Peyer's patch (tissue), 4 donors: ENCODE data around the gene SBK3. TPM values are rescaled to one million over a fixed set of nuclear protein-coding genes. Genes with fewer than 3 reads are reported as not detected.
A peak's percentile ranks its signal among the peaks of the same experiment; 100 is the strongest.

ENCODE experiments used
- DNase-seq, 3 donors: peaks; one replicate each; pipeline ENCODE4 v3.0.0-alpha.2; 2017 to 2019
- H3K27ac ChIP-seq, 4 donors: fragments of 200-600 bp; sonication (generic); one replicate each; pipeline ENCODE4 v1.5.1; 2016 to 2019
- H3K27me3 ChIP-seq, 2 donors: fragments of 200-600 bp; sonication (generic); one replicate each; pipeline ENCODE4 v1.5.1; 2019
- H3K36me3 ChIP-seq, 3 donors: fragments of 200-600 bp; sonication (generic); one replicate each; pipeline ENCODE4 v1.5.1; 2016 to 2019
- H3K4me1 ChIP-seq, 4 donors: fragments of 200-600 bp; sonication (generic); one replicate each; pipeline ENCODE4 v1.5.1; 2016 to 2019
- H3K4me3 ChIP-seq, 4 donors: fragments of 200-600 bp; sonication (generic); 1 replicate in 3 of 4; 2 replicates in 1 of 4; pipeline ENCODE4 v1.5.1; 2016 to 2019; ENCODE audit warnings: mild to moderate bottlenecking in 1 of 4
- H3K9me3 ChIP-seq, 4 donors: fragments of 200-600 bp; sonication (generic); one replicate each; pipeline ENCODE4 v1.5.1; 2016 to 2019; ENCODE audit warnings: mild to moderate bottlenecking in 1 of 4
- POLR2A ChIP-seq, 2 donors: fragments of 450-650 bp; IDR thresholded peaks; one replicate each; pipeline ENCODE4 v1.5.1; 2017; ENCODE audit warnings: antibody characterized with exemption in 2 of 2, mild to moderate bottlenecking in 2 of 2, moderate library complexity in 2 of 2
- total RNA-seq, 4 donors: library from RNA; depleted of rRNA; stranded (reverse); fragments of >200 nt; gene quantifications; one replicate each; pipeline ENCODE4 v1.1.0, GENCODE V29; 2016
- TF ChIP-seq, protein P1 (sequence below), 6 experiments: fragments of 450-650 bp in 4 of 6; fragments of 200-600 bp in 2 of 6; sonication (generic) in 1 of 6; IDR thresholded peaks; one replicate each; pipeline ENCODE4 v1.5.1; 2017 to 2019; ENCODE audit warnings: antibody characterized with exemption in 6 of 6, mild to moderate bottlenecking in 3 of 6, moderate library complexity in 1 of 6

Gene SBK3, protein sequence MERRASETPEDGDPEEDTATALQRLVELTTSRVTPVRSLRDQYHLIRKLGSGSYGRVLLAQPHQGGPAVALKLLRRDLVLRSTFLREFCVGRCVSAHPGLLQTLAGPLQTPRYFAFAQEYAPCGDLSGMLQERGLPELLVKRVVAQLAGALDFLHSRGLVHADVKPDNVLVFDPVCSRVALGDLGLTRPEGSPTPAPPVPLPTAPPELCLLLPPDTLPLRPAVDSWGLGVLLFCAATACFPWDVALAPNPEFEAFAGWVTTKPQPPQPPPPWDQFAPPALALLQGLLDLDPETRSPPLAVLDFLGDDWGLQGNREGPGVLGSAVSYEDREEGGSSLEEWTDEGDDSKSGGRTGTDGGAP
- 1 to 10 TPM in 1 of 4 donors, not detected in 3; 1.0 TPM for total RNA-seq

DNA sequence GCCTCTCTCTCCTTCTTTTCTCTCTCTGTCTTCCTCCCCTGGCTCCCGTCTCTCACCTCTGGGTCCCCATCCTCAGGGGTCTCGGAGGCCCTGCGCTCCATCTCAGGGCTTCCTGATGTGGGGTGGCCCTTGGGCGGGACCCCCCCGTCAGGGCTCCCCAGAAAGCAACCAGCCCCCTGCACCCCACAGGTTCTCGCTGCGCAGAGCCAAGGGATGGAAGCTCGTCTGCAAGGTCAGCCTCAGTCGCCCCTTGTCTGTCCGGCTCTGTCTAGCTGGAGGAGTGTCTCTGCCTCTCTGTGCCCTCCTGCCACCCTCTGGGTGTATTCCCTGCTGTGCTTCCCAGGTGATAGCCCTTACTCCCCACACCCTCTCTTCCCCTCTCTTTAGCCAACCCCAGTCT, at the start of gene SBK3:
TSS of gene SBK3 (minus strand) at position 101 of the 400 bp plus-strand sequence. CDS start at position 101, 0 bp downstream.
- Histone ChIP-seq H3K36me3 (no peaks in the 10 kb centered on the region), H3K4me3 (no peak within 1 kb of the TSS), H3K9me3 (no peaks in the 10 kb centered on the region), H3K4me1 (peaks cover 0 to 6% (median 0%) of the 10 kb centered on the region in 4 donors), H3K27ac (peak within 1 kb of the TSS in 2 of 4 donors; percentile 63 to 67), H3K27me3 (no peaks in the 10 kb centered on the region)
- no peak for TF ChIP-seq POLR2A (IDR thresholded peaks at IDR 0.05)
- TF ChIP-seq, protein P1, sequence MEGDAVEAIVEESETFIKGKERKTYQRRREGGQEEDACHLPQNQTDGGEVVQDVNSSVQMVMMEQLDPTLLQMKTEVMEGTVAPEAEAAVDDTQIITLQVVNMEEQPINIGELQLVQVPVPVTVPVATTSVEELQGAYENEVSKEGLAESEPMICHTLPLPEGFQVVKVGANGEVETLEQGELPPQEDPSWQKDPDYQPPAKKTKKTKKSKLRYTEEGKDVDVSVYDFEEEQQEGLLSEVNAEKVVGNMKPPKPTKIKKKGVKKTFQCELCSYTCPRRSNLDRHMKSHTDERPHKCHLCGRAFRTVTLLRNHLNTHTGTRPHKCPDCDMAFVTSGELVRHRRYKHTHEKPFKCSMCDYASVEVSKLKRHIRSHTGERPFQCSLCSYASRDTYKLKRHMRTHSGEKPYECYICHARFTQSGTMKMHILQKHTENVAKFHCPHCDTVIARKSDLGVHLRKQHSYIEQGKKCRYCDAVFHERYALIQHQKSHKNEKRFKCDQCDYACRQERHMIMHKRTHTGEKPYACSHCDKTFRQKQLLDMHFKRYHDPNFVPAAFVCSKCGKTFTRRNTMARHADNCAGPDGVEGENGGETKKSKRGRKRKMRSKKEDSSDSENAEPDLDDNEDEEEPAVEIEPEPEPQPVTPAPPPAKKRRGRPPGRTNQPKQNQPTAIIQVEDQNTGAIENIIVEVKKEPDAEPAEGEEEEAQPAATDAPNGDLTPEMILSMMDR (IDR thresholded peaks at IDR 0.05) = no peak
- DNase-seq = no peak

DNA sequence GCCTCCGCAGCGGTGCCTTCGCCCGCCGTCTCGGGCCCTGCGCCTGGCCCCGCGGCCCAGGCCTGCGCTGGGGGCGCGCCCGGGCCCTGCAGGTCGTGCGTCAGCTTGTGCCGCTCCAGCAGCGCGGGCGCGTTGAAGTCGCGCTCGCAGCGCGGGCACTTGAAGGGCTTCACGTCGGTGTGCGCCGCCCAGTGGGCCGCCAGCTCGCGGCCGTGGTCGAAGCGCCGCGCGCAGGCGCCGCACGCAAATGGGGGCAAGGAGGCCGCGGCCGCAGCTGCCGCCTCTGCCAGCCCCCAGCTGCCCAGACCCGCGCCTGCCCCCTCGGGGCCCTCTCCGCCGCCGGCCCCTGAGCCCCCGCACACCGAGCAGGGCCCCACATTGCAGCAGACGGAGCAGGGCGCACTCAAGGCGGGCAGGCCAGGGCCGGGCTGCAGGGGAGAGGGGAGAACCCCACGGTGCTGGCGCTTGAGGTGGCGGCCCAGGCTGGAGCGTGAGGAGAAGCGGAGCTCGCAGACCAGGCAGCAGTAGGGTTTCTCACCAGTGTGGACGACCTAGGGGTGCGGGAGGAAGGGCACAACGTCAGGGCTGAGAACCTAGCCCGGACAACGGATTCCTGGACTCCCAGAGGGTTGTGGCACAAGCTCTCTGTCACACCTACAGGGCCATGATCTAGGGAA, 47.9 kb upstream of the SBK3 start:
- TF ChIP-seq POLR2A (IDR thresholded peaks at IDR 0.05) = no peak
- TF ChIP-seq, protein P1 (IDR thresholded peaks at IDR 0.05) = no peak
- H3K9me3 ChIP-seq = no peaks in the 10 kb centered on the region
- H3K27ac ChIP-seq = no peak overlapping the region
- no peak for DNase-seq
- H3K27me3 ChIP-seq = no peaks in the 10 kb centered on the region
- peaks cover 0 to 39% (median 0%) of the 10 kb centered on the region in 3 donors for H3K36me3 ChIP-seq
- no peaks in the 10 kb centered on the region for H3K4me1 ChIP-seq
- no peak overlapping the region for H3K4me3 ChIP-seq

DNA sequence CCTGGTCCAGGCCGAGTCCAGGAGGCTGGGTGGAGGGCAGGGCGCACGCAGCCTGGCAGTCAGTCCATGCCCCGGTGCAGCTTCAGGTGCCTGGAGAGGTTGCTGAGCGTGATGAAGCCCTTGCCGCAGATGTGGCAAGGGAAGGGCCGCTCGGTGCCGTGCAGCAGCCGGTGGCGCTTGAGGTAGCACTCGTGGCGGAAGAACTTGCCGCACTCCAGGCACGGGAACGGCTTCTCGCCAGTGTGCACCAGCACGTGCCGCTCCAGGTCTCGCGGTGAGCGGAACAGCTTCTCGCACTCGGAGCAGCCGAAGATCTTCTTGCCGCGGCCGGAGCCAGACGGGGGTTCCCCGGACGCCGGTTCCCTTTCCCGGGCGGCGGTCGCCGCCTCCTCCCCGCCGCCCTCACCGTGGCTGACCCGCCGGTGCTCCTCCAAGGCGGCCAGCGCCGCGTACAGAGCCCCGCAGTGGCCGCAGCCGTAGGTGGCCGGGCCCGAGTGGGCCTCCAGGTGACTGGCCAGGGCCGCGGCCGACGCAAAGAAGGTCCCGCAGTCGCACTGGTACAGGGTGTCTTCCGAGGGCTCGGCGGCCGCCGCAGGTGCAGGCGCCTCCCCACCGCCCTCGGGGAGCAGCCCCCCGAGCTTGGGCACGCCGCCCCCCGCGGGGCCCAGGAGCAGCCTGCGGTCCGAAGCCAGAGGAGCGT, 47.2 kb upstream of the SBK3 start:
- DNase-seq = no peak
- no peak overlapping the region for H3K27ac ChIP-seq
- H3K4me3 ChIP-seq = no peak overlapping the region
- H3K27me3 ChIP-seq = no peaks in the 10 kb centered on the region
- TF ChIP-seq, protein P1 (IDR thresholded peaks at IDR 0.05) = no peak
- no peak for TF ChIP-seq POLR2A (IDR thresholded peaks at IDR 0.05)
- H3K36me3 ChIP-seq = peaks cover 0 to 37% (median 0%) of the 10 kb centered on the region in 3 donors
- H3K9me3 ChIP-seq = no peaks in the 10 kb centered on the region
- H3K4me1 ChIP-seq = peaks cover 0 to 4% (median 0%) of the 10 kb centered on the region in 4 donors

DNA sequence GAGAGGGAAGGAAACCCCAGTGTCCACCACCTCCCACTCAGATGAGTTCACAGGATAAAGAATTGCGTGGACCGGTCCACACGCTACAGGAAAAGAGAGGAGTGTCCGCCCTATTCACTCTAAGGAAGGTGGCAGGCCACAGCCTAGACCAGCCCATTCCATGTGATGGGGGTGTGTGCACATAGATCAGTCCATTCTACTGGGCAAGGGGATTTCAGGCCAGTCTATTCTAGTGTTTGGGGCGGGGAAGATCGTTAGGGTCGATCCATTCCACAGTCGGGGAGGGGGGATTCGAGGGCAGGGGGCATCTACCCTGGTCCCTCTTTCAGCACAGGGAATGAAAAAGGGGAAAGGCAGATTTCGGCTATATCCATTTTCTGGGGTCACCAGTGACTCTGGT, 46.2 kb upstream of the SBK3 start:
- Histone ChIP-seq H3K27ac (no peak overlapping the region), H3K9me3 (no peaks in the 10 kb centered on the region), H3K27me3 (no peaks in the 10 kb centered on the region), H3K4me1 (peaks cover 0 to 13% (median 6%) of the 10 kb centered on the region in 4 donors), H3K36me3 (peaks cover 0 to 27% (median 0%) of the 10 kb centered on the region in 3 donors), H3K4me3 (no peak overlapping the region)
- no peak for DNase-seq
- TF ChIP-seq, protein P1 (IDR thresholded peaks at IDR 0.05) = no peak
- no peak for TF ChIP-seq POLR2A (IDR thresholded peaks at IDR 0.05)

DNA sequence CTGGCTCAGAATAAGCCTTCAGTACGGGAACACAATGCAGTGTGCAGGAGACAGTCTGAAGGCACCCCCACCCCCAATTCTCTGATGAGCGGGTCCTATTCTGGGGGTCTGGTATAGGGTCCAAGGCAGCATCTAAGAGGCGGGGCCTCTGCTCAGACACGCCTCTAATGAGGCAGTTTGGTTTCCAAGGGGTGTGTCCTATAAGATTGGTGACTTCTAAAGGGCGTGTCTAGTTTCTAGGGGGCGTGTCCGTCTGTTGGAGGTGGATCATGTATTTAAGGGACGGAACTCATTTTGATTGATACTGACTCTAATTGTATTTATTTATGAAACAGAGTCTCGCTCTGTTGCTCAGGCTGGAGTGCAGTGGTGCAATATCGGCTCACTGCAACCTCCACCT, 45.3 kb upstream of the SBK3 start:
- peaks cover 0 to 21% (median 12%) of the 10 kb centered on the region in 4 donors for H3K4me1 ChIP-seq
- DNase-seq = no peak
- H3K36me3 ChIP-seq = peaks cover 0 to 18% (median 0%) of the 10 kb centered on the region in 3 donors
- H3K27ac ChIP-seq = no peak overlapping the region
- H3K27me3 ChIP-seq = no peaks in the 10 kb centered on the region
- no peak overlapping the region for H3K4me3 ChIP-seq
- no peaks in the 10 kb centered on the region for H3K9me3 ChIP-seq
- TF ChIP-seq POLR2A (IDR thresholded peaks at IDR 0.05) = no peak
- TF ChIP-seq, protein P1 (IDR thresholded peaks at IDR 0.05) = no peak
